GM19351 (cell line): Measurements from ENCODE around the gene KIF1A.
"Not testable (repeated sequence)": the region's sequence is repeated elsewhere in the genome, so short reads cannot be mapped to it uniquely, and the experiment has no call there.

Experiments
- ATAC-seq: cut with Tn5 transposase; IDR thresholded peaks from one replicate; pipeline ENCODE4 v1.9.1; 2021; ENCODE audit warnings: mild to moderate bottlenecking, moderate library complexity; ENCODE audit not compliant: unreplicated experiment

Gene KIF1A

GRCh38 chr2:240846873-240847595 lies 27.0 kb upstream of the KIF1A start:
- no peak for ATAC-seq

GRCh38 chr2:240846309-240846708 lies 26.3 kb upstream of the KIF1A start:
- not testable (repeated sequence) for ATAC-seq

- ATAC-seq: no peak
Measured at GRCh38 chr2:240840435-240841060, 20.5 kb upstream of the KIF1A start.

- no peak for ATAC-seq
Measured at GRCh38 chr2:240839152-240840143, 19.4 kb upstream of the KIF1A start.

GRCh38 chr2:240837621-240838020 lies 17.6 kb upstream of the KIF1A start:
- ATAC-seq: no peak

GRCh38 chr2:240836781-240837467 lies 16.9 kb upstream of the KIF1A start:
- no peak for ATAC-seq

GRCh38 chr2:240835528-240835927 lies 15.5 kb upstream of the KIF1A start:
- ATAC-seq: no peak

- ATAC-seq: no peak
Measured at GRCh38 chr2:240834377-240834975, 14.5 kb upstream of the KIF1A start.

GRCh38 chr2:240833724-240834285 lies 13.8 kb upstream of the KIF1A start:
- no peak for ATAC-seq

GRCh38 chr2:240832921-240833494 lies 13.0 kb upstream of the KIF1A start:
- no peak for ATAC-seq

GRCh38 chr2:240832205-240832727 lies 12.2 kb upstream of the KIF1A start:
- peak; percentile 97 for ATAC-seq

GRCh38 chr2:240831594-240832204 lies 11.7 kb upstream of the KIF1A start:
- no peak for ATAC-seq

GRCh38 chr2:240825476-240825875 lies 5.5 kb upstream of the KIF1A start:
- no peak for ATAC-seq

- no peak for ATAC-seq
Measured at GRCh38 chr2:240823449-240824336, 3.7 kb upstream of the KIF1A start.

GRCh38 chr2:240822280-240822847 lies 2.3 kb upstream of the KIF1A start:
- no peak for ATAC-seq

GRCh38 chr2:240821429-240821778 lies 1.4 kb upstream of the KIF1A start:
- ATAC-seq: no peak

- no peak for ATAC-seq
Measured at GRCh38 chr2:240820607-240821428, 799 bp upstream of the KIF1A start.
